ENCODE results near the gene FNIP1.
"Not testable (repeated sequence)": the region's sequence is repeated elsewhere in the genome, so short reads cannot be mapped to it uniquely, and the experiment has no call there.

Gene FNIP1

DNA sequence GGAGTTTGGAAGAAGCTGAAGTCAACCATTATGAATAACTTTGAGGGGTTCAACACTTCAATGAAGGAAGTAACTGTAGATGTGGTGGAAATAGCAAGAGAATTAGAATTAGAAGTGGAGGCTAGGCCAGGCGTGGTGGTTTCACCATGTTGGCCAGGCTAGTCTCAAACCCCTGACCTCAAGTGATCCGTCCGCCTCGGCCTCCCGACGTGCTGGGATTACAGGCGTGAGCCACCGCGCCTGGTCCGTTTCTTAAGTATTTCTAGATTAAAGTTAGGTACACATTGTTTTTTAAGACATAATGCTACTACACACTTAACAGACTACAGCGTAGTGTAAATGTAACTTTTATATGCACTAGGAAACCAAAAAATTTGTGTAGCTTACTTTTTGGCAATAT, 14.1 kb downstream of the FNIP1 start:
- no peak overlapping the region for H3K4me3 ChIP-seq (ENCODE audit: control insufficient read depth, low read depth, low read length)
- TF ChIP-seq CTCF (IDR thresholded peaks at IDR 0.05; ENCODE audit: control insufficient read depth, insufficient read depth, low read depth, low read length, missing control alignments) = no peak
- DNase-seq (ENCODE audit: low read depth) = no peak

DNA sequence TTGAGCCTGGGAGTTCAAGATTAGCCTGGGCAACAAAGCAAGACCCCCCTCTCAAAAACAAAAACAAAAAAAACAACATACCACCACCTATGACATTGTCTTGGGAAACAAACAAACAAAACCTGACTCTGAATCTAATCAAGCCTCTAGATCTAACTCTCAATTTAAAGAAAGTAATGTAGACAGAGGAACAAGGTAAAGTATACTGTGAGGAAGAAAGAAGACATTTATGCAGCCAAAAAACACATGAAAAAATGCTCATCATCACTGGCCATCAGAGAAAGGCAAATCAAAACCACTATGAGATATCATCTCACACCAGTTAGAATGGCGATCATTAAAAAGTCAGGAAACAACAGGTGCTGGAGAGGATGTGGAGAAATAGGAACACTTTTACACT, 18.7 kb downstream of the FNIP1 start:
- not testable (repeated sequence) for DNase-seq (ENCODE audit: low read depth); H3K4me3 ChIP-seq (ENCODE audit: control insufficient read depth, low read depth, low read length)

GRCh38 chr5:131776450-131776849, 20.4 kb downstream of the FNIP1 start:
- no peak overlapping the region for H3K4me3 ChIP-seq (ENCODE audit: control insufficient read depth, low read depth, low read length)
- no peak for TF ChIP-seq CTCF (IDR thresholded peaks at IDR 0.05; ENCODE audit: control insufficient read depth, insufficient read depth, low read depth, low read length, missing control alignments)
- DNase-seq (ENCODE audit: low read depth) = no peak

- H3K4me3 ChIP-seq (ENCODE audit: control insufficient read depth, low read depth, low read length) = no peak overlapping the region
- no peak for DNase-seq (ENCODE audit: low read depth)
- no peak for TF ChIP-seq CTCF (IDR thresholded peaks at IDR 0.05; ENCODE audit: control insufficient read depth, insufficient read depth, low read depth, low read length, missing control alignments)
Observed at GRCh38 chr5:131774652-131775367, 22.0 kb downstream of the FNIP1 start.

DNA sequence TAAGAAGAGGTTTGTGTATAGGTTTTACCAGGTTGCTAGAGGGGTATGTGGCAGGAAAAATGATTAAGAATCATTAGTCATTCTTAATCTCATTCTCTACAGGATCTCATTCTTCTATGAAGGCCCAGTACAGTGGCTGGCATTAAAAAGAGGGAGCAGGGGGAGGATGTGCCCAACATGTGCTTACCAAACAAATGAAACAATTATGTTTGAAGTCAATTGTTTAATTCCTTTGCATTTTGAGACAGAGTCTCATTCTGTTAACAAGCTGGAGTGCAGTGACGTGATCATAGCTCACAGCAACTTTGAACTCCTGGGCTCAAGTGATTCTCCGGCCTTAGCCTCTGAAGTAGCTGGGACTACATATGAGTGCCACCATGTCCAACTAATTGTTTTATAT, 23.0 kb downstream of the FNIP1 start:
- H3K4me3 ChIP-seq (ENCODE audit: control insufficient read depth, low read depth, low read length) = no peak overlapping the region
- TF ChIP-seq CTCF (IDR thresholded peaks at IDR 0.05; ENCODE audit: control insufficient read depth, insufficient read depth, low read depth, low read length, missing control alignments) = no peak
- no peak for DNase-seq (ENCODE audit: low read depth)

DNA sequence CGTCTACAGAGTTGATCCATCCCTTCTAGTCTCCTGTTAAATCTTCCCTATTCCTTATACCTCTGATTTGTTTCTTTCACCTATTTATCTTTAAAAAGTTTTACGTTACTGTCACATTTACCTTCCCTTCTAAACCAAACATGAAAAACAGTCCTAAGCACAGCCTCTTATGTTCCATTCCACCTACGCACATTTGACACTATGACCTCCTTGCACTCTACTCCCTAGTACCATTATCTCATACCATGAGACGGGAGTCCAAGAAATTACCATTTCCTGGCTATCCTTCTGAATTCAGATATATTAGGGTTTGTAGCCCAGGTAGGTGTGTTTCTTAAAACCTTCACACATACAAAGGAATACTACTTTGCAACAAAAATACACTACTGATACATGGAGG, 25.1 kb downstream of the FNIP1 start:
- H3K4me3 ChIP-seq (ENCODE audit: control insufficient read depth, low read depth, low read length) = no peak overlapping the region
- TF ChIP-seq CTCF (IDR thresholded peaks at IDR 0.05; ENCODE audit: control insufficient read depth, insufficient read depth, low read depth, low read length, missing control alignments) = no peak
- DNase-seq (ENCODE audit: low read depth) = no peak

DNA sequence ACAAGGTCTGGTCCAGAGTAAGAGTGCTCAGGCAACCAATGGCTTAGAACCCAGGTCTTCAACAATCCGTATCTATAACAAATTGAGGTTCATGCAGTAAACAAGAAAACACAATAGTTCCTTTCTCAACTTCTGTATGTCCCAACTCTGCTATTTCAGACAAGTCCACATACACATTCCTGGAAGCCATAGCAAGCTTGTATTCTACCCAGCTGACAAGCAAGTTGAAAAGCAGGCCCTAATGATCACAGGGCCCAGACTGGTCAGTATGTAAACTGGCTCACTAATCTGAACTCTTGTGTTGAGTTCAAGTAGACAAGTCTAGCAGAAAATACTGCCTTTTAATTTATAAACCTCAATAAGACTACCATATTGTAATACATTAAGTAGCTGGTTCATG, 26.9 kb downstream of the FNIP1 start:
- no peak for DNase-seq (ENCODE audit: low read depth)
- no peak overlapping the region for H3K4me3 ChIP-seq (ENCODE audit: control insufficient read depth, low read depth, low read length)
- no peak for TF ChIP-seq CTCF (IDR thresholded peaks at IDR 0.05; ENCODE audit: control insufficient read depth, insufficient read depth, low read depth, low read length, missing control alignments)

Data from AG09309 (cell line).